ENCODE data around the gene RAPGEF3. TPM values are rescaled to one million over a fixed set of nuclear protein-coding genes. Genes with fewer than 3 reads are reported as not detected.

RAPGEF3 gene
- total RNA-seq, 2 donors from 2014 or later = 1.1 to 2.7 TPM

- Mint-ChIP-seq H3K36me3 (peaks cover 9 to 16% of the 10 kb centered on the region in 2 donors), H3K27ac (peak overlapping the region in 1 of 2 donors; percentile 35), H3K9me3 (no peaks in the 10 kb centered on the region)
- DNase-seq (ENCODE audit: low spot score in 2 of 2) (no peak), ATAC-seq (no peak)
These were observed 49.0 kb downstream of the RAPGEF3 start for GRCh38 chr12:47709671-47710070.

- ATAC-seq = no peak
- peak overlapping the region in 1 of 2 donors; percentile 35 for H3K27ac Mint-ChIP-seq
- peaks cover 10 to 16% of the 10 kb centered on the region in 2 donors for H3K36me3 Mint-ChIP-seq
- H3K9me3 Mint-ChIP-seq = no peaks in the 10 kb centered on the region
- DNase-seq (ENCODE audit: low spot score in 2 of 2) = no peak
These were observed 49.4 kb downstream of the RAPGEF3 start for GRCh38 chr12:47709237-47709636.

- DNase-seq (ENCODE audit: low spot score in 2 of 2) (no peak), ATAC-seq (no peak)
- Mint-ChIP-seq H3K27ac (peak overlapping the region; percentile 1 to 74), H3K9me3 (no peaks in the 10 kb centered on the region), H3K36me3 (peaks cover 21 to 27% of the 10 kb centered on the region in 2 donors)
These were observed 50.7 kb downstream of the RAPGEF3 start for GRCh38 chr12:47707905-47708543.

GRCh38 chr12:47707355-47707754, 51.3 kb downstream of the RAPGEF3 start:
- ATAC-seq (no peak), DNase-seq (ENCODE audit: low spot score in 2 of 2) (no peak)
- H3K36me3 Mint-ChIP-seq = peaks cover 21 to 27% of the 10 kb centered on the region in 2 donors
- H3K27ac Mint-ChIP-seq = peak overlapping the region; percentile 1 to 74
- no peaks in the 10 kb centered on the region for H3K9me3 Mint-ChIP-seq

- peak; percentile 98 to 99 for DNase-seq (ENCODE audit: low spot score in 2 of 2)
- Mint-ChIP-seq H3K36me3 (peaks cover 23 to 29% of the 10 kb centered on the region in 2 donors), H3K9me3 (no peaks in the 10 kb centered on the region), H3K27ac (peak within 1 kb of the TSS; percentile 96 to 99)
- peak; percentile 91 to 98 for ATAC-seq
These were observed 52.9 kb downstream of the RAPGEF3 start, which contains the start of gene RPAP3 for GRCh38 chr12:47705566-47706425. Gene RPAP3, minus strand, starts transcription at chr12:47706030. Its CDS starts 3,190 bp downstream, at chr12:47702840.

- no peak for DNase-seq (ENCODE audit: low spot score in 2 of 2)
- peaks cover 28 to 31% of the 10 kb centered on the region in 2 donors for H3K36me3 Mint-ChIP-seq
These were observed 53.5 kb downstream of the RAPGEF3 start for GRCh38 chr12:47705229-47705565.

GRCh38 chr12:47704719-47705118, 54.0 kb downstream of the RAPGEF3 start:
- DNase-seq (ENCODE audit: low spot score in 2 of 2) = no peak
- ATAC-seq = no peak
- H3K36me3 Mint-ChIP-seq = peaks cover 28 to 31% of the 10 kb centered on the region in 2 donors
- H3K27ac Mint-ChIP-seq = peak overlapping the region; percentile 9 to 96
- H3K9me3 Mint-ChIP-seq = no peaks in the 10 kb centered on the region

More at GRCh38 chr12:47705229-47705565, 53.5 kb downstream of the RAPGEF3 start:
- no peaks in the 10 kb centered on the region for H3K9me3 Mint-ChIP-seq
- peak in 1 of 2 donors; percentile 0 for ATAC-seq
- peak overlapping the region; percentile 9 to 96 for H3K27ac Mint-ChIP-seq

GRCh38 chr12:47700263-47700662, 58.4 kb downstream of the RAPGEF3 start:
- Mint-ChIP-seq H3K9me3 (no peaks in the 10 kb centered on the region), H3K36me3 (peaks cover 19 to 26% of the 10 kb centered on the region in 2 donors), H3K27ac (no peak overlapping the region)
- DNase-seq (ENCODE audit: low spot score in 2 of 2) = no peak
- ATAC-seq = peak in 1 of 2 donors; percentile 10

GRCh38 chr12:47698631-47699030, 60.0 kb downstream of the RAPGEF3 start:
- Mint-ChIP-seq H3K27ac (no peak overlapping the region), H3K36me3 (peaks cover 14 to 18% of the 10 kb centered on the region in 2 donors), H3K9me3 (no peaks in the 10 kb centered on the region)
- ATAC-seq (no peak), DNase-seq (ENCODE audit: low spot score in 2 of 2) (no peak)

GRCh38 chr12:47698055-47698454, 60.6 kb downstream of the RAPGEF3 start:
- H3K36me3 Mint-ChIP-seq = peaks cover 9 to 15% of the 10 kb centered on the region in 2 donors
- DNase-seq (ENCODE audit: low spot score in 2 of 2) (no peak), ATAC-seq (no peak)
- no peaks in the 10 kb centered on the region for H3K9me3 Mint-ChIP-seq
- no peak overlapping the region for H3K27ac Mint-ChIP-seq

GRCh38 chr12:47689215-47689614, 69.5 kb downstream of the RAPGEF3 start:
- DNase-seq (ENCODE audit: low spot score in 2 of 2) = no peak
- Mint-ChIP-seq H3K36me3 (peaks cover 8 to 20% of the 10 kb centered on the region in 2 donors), H3K27ac (no peak overlapping the region), H3K9me3 (no peaks in the 10 kb centered on the region)
- no peak for ATAC-seq

- H3K36me3 Mint-ChIP-seq = peaks cover 9 to 10% of the 10 kb centered on the region in 2 donors
- DNase-seq (ENCODE audit: low spot score in 2 of 2) (no peak), ATAC-seq (no peak)
- no peak overlapping the region for H3K27ac Mint-ChIP-seq
- no peaks in the 10 kb centered on the region for H3K9me3 Mint-ChIP-seq
These were observed 71.0 kb downstream of the RAPGEF3 start for GRCh38 chr12:47687636-47688035.

GRCh38 chr12:47686645-47687240, 71.9 kb downstream of the RAPGEF3 start:
- DNase-seq (ENCODE audit: low spot score in 2 of 2) (no peak), ATAC-seq (peak; percentile 39 to 59)
- Mint-ChIP-seq H3K9me3 (no peaks in the 10 kb centered on the region), H3K27ac (no peak overlapping the region), H3K36me3 (peaks cover under 1 to 6% of the 10 kb centered on the region in 2 donors)

Other genes starting within 250 kb of the RAPGEF3 start
- gene RPAP3, start 52.9 kb downstream of the RAPGEF3 start, total RNA-seq = 10 to 100 TPM; 41.7 to 53.9 TPM
- not detected for gene ENDOU, start 33.4 kb downstream of the RAPGEF3 start, total RNA-seq
- gene SLC48A1, start 14.4 kb upstream of the RAPGEF3 start, total RNA-seq = 1 to 10 TPM; 5.2 to 7.4 TPM
- 100 to 1,000 TPM; 285 to 334 TPM for gene HDAC7, start 61.0 kb upstream of the RAPGEF3 start, total RNA-seq
- 100 to 1,000 TPM in 1 of 2 donors, 10 to 100 TPM in 1; 92.4 to 133 TPM for gene VDR, start 146.1 kb upstream of the RAPGEF3 start, total RNA-seq
- gene TMEM106C, start 204.7 kb upstream of the RAPGEF3 start, total RNA-seq = 100 to 1,000 TPM; 134 to 305 TPM
- gene COL2A1, start 245.6 kb upstream of the RAPGEF3 start, total RNA-seq = not detected